Osteoblast (primary cell): Measurements from ENCODE around the gene SZT2. TPM values are rescaled to one million over a fixed set of nuclear protein-coding genes. Genes with fewer than 3 reads are reported as not detected.
"Not testable (repeated sequence)": the region's sequence is repeated elsewhere in the genome, so short reads cannot be mapped to it uniquely, and the experiment has no call there.

Experiments used
- DNase-seq: peaks from one replicate; pipeline ENCODE4 v3.0.0; 2011; ENCODE audit warnings: low spot score, mixed read lengths; ENCODE audit not compliant: insufficient read length; ENCODE audit errors: missing footprints
- H2AFZ ChIP-seq: 2 replicates; pipeline ENCODE4 v1.6.0; 2011; ENCODE audit warnings: mild to moderate bottlenecking, low read length
- H3K27ac ChIP-seq: 2 replicates; pipeline ENCODE4 v1.5.1; 2011; ENCODE audit warnings: mild to moderate bottlenecking, low read depth, low read length, moderate library complexity
- H3K27me3 ChIP-seq: 2 replicates; pipeline ENCODE4 v1.6.0; 2012; ENCODE audit warnings: mild to moderate bottlenecking, control low read depth, inconsistent platforms, low read length, moderate library complexity; ENCODE audit not compliant: insufficient read depth
- H3K36me3 ChIP-seq: 2 replicates; pipeline ENCODE4 v1.5.1; 2011; ENCODE audit warnings: mild to moderate bottlenecking, low read length, control low read depth, moderate library complexity; ENCODE audit not compliant: insufficient read depth
- H3K4me1 ChIP-seq: 2 replicates; pipeline ENCODE4 v1.5.1; 2011; ENCODE audit warnings: mild to moderate bottlenecking, low read length, control low read depth, moderate library complexity; ENCODE audit not compliant: insufficient read depth
- H3K4me2 ChIP-seq: 2 replicates; pipeline ENCODE4 v1.6.0; 2011; ENCODE audit warnings: mild to moderate bottlenecking, low read length; ENCODE audit not compliant: insufficient read depth
- H3K4me3 ChIP-seq: fragments of 200-600 bp; sonication (generic); 3 replicates; pipeline ENCODE4 v1.5.1; 2012; ENCODE audit warnings: mild to moderate bottlenecking, low read length, inconsistent platforms; ENCODE audit not compliant: insufficient read depth
- H3K79me2 ChIP-seq: 2 replicates; pipeline ENCODE4 v1.6.0; 2012; ENCODE audit warnings: mild to moderate bottlenecking, low read length, control low read depth, inconsistent platforms; ENCODE audit not compliant: insufficient read depth
- H3K9me3 ChIP-seq: 2 replicates; pipeline ENCODE4 v1.5.1; 2011; ENCODE audit warnings: low read depth, low read length, control low read depth
- H4K20me1 ChIP-seq: 2 replicates; pipeline ENCODE4 v1.6.0; 2012; ENCODE audit warnings: mild to moderate bottlenecking, low read length, control low read depth; ENCODE audit not compliant: insufficient read depth
- total RNA-seq: library from RNA; depleted of rRNA; stranded (reverse); fragments of >200 nt; gene quantifications from 2 replicates; pipeline ENCODE4 v1.2.3, GENCODE V29; 2012
- TF ChIP-seq, protein P1 (sequence below): IDR thresholded peaks from 2 replicates; pipeline ENCODE4 v1.5.1; 2011; ENCODE audit warnings: mild to moderate bottlenecking, low read depth, low read length, moderate library complexity; ENCODE audit errors: extremely low read depth

The SZT2 gene
- total RNA-seq, 1 donor, result 42.0 TPM

GRCh38 chr1:43455213-43455889 lies 65.7 kb downstream of the SZT2 start:
- no peaks in the 10 kb centered on the region for H3K27me3 ChIP-seq
- H3K9me3 ChIP-seq, result no peaks in the 10 kb centered on the region
- no peak overlapping the region for H3K4me3 ChIP-seq
- DNase-seq, result no peak
- no peaks in the 10 kb centered on the region for H4K20me1 ChIP-seq
- no peak overlapping the region for H3K27ac ChIP-seq
- peaks cover 21% of the 10 kb centered on the region for H3K36me3 ChIP-seq
- TF ChIP-seq, protein P1, sequence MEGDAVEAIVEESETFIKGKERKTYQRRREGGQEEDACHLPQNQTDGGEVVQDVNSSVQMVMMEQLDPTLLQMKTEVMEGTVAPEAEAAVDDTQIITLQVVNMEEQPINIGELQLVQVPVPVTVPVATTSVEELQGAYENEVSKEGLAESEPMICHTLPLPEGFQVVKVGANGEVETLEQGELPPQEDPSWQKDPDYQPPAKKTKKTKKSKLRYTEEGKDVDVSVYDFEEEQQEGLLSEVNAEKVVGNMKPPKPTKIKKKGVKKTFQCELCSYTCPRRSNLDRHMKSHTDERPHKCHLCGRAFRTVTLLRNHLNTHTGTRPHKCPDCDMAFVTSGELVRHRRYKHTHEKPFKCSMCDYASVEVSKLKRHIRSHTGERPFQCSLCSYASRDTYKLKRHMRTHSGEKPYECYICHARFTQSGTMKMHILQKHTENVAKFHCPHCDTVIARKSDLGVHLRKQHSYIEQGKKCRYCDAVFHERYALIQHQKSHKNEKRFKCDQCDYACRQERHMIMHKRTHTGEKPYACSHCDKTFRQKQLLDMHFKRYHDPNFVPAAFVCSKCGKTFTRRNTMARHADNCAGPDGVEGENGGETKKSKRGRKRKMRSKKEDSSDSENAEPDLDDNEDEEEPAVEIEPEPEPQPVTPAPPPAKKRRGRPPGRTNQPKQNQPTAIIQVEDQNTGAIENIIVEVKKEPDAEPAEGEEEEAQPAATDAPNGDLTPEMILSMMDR, result no peak
- peaks cover 8% of the 10 kb centered on the region for H3K79me2 ChIP-seq
- no peak overlapping the region for H3K4me2 ChIP-seq
- no peak overlapping the region for H2AFZ ChIP-seq
- peaks cover 11% of the 10 kb centered on the region for H3K4me1 ChIP-seq

DNA sequence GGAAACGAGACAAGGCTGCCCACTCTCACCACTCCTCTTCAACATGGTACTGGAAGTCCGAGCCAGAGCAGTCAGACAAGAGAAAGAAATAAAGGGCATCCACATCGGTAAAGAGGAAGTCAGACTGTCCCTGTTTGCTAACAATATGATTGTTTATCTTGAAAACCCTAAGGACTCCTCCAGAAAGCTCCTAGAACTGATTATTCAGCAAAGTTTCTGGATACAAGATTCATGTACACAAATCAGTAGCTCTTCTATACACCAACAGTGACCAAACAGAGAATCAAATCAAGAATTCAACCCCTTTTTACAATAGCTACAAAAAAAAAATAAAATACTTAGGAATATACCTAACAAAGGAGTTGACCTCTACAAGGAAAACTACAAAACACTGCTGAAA lies 68.7 kb downstream of the SZT2 start:
- not testable (repeated sequence) for H3K27me3 ChIP-seq, H3K4me2 ChIP-seq, H3K9me3 ChIP-seq, H3K4me3 ChIP-seq, H3K36me3 ChIP-seq, DNase-seq, H3K79me2 ChIP-seq, H2AFZ ChIP-seq, H4K20me1 ChIP-seq, H3K27ac ChIP-seq, H3K4me1 ChIP-seq

DNA sequence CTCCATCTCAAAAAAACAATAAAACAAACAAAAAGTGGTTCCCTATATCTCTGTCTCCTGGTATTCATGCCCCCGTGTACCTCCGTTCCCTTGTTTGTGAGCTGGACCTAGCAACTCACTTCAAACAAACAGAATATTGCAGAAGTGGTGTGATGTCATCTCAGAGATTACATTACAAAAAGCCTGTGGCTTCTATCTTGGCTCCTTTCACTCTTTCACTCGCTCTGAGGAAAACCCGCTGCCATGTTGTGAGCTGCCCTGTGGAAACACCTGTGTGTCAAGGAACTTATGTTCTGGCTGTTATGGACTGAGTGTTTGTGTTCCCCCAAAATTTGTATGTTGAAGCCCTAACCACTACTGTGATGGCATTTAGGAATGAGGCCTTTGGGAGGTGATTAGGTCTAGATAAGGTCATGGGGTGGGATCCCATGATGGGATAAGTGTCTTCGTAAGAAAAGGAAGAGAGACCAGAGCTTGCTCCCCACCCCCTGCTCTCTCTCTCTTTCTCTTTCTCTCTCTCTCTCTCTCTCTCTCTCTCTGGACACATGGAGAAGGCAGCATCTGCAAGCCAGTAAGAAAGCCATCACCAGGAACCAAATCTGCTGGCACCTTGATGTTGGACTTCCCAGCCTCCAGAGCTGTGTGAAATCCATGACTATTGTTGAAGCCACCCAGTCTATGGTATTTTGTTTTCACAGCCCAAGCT lies 71.4 kb downstream of the SZT2 start:
- DNase-seq, result no peak
- H4K20me1 ChIP-seq, result no peaks in the 10 kb centered on the region

GRCh38 chr1:43463479-43463878 lies 73.8 kb downstream of the SZT2 start:
- H3K4me1 ChIP-seq, result peaks cover 13% of the 10 kb centered on the region
- H3K79me2 ChIP-seq, result no peaks in the 10 kb centered on the region
- no peak overlapping the region for H3K4me2 ChIP-seq
- no peak overlapping the region for H3K27ac ChIP-seq
- TF ChIP-seq, protein P1, result no peak
- H4K20me1 ChIP-seq, result no peaks in the 10 kb centered on the region
- H3K36me3 ChIP-seq, result no peaks in the 10 kb centered on the region
- no peak overlapping the region for H3K4me3 ChIP-seq
- DNase-seq, result no peak
- H2AFZ ChIP-seq, result no peak overlapping the region
- H3K9me3 ChIP-seq, result no peaks in the 10 kb centered on the region
- H3K27me3 ChIP-seq, result no peaks in the 10 kb centered on the region

More for the DNA sequence above, 71.4 kb downstream of the SZT2 start:
- H3K9me3 ChIP-seq, result no peaks in the 10 kb centered on the region
- H3K4me2 ChIP-seq, result no peak overlapping the region
- H2AFZ ChIP-seq, result no peak overlapping the region
- peaks cover 13% of the 10 kb centered on the region for H3K4me1 ChIP-seq
- no peaks in the 10 kb centered on the region for H3K79me2 ChIP-seq
- H3K27ac ChIP-seq, result no peak overlapping the region
- no peaks in the 10 kb centered on the region for H3K36me3 ChIP-seq
- H3K4me3 ChIP-seq, result no peak overlapping the region
- TF ChIP-seq, protein P1, result no peak
- H3K27me3 ChIP-seq, result no peaks in the 10 kb centered on the region
